Sigmoid colon (tissue), 7 donors: ENCODE data around the gene TANGO6. TPM values are rescaled to one million over a fixed set of nuclear protein-coding genes. Genes with fewer than 3 reads are reported as not detected.

ENCODE experiments used
- DNase-seq: peaks from one replicate; pipeline ENCODE4 v3.0.0-alpha.2; 2019
- H3K27ac ChIP-seq, 4 donors: fragments of 200-600 bp; sonication (generic); one replicate each; pipeline ENCODE4 v1.5.1; 2016 to 2019; ENCODE audit warnings: mild to moderate bottlenecking in 1 of 4
- H3K27me3 ChIP-seq, 3 donors: fragments of 200-600 bp; sonication (generic); one replicate each; pipeline ENCODE4 v1.5.1; 2019; ENCODE audit warnings: mild to moderate bottlenecking in 1 of 3
- H3K36me3 ChIP-seq, 4 donors: fragments of 200-600 bp; sonication (generic); one replicate each; pipeline ENCODE4 v1.5.1; 2016 to 2019
- H3K4me1 ChIP-seq, 4 donors: fragments of 200-600 bp; sonication (generic); one replicate each; pipeline ENCODE4 v1.5.1; 2017 to 2019
- H3K4me3 ChIP-seq, 4 donors: fragments of 200-600 bp; sonication (generic); one replicate each; pipeline ENCODE4 v1.5.1; 2017 to 2019; ENCODE audit warnings: mild to moderate bottlenecking in 2 of 4, moderate library complexity in 1 of 4
- H3K9me3 ChIP-seq, 4 donors: fragments of 200-600 bp in 3 of 4; sonication (generic) in 3 of 4; one replicate each; pipeline versions ENCODE4 v1.5.1 to v1.6.1; 2013 to 2019
- EP300 ChIP-seq, 4 donors: sonication (generic); formaldehyde crosslinking; IDR thresholded peaks; one replicate each; pipeline ENCODE4 v1.6.1; 2017; ENCODE audit warnings: antibody characterized with exemption in 4 of 4
- POLR2A ChIP-seq, 2 donors: fragments of 450-650 bp; IDR thresholded peaks; one replicate each; pipeline ENCODE4 v1.6.1; 2016; ENCODE audit warnings: antibody characterized with exemption in 2 of 2, mild to moderate bottlenecking in 2 of 2, moderate library complexity in 2 of 2
- POLR2AphosphoS5 ChIP-seq, 4 donors: sonication (generic); formaldehyde crosslinking; IDR thresholded peaks; one replicate each; pipeline ENCODE4 v1.6.1; 2017; ENCODE audit warnings: antibody characterized with exemption in 4 of 4
- WGBS, 2 donors: extraction: QIAGEN DNeasy Blood & Tissue Kit; methylation state at CpG; one replicate each; pipeline ENCODE4 v1.1.7; 2013; 5-methylcytosine and 5-hydroxymethylcytosine counted together
- intact Hi-C: fragments of 100-400 bp; cut with DNase I; formaldehyde crosslinking; loops from one replicate; pipeline ENCODE4 v1.15.1; 2023
- polyA plus RNA-seq, 3 donors: library from polyadenylated mRNA; stranded (reverse); fragments of 200-250 nt; gene quantifications; one replicate each; pipeline ENCODE4 v1.2.3, GENCODE V29; 2013
- total RNA-seq, 4 donors: library from RNA; depleted of rRNA; stranded (reverse); fragments of >200 nt; gene quantifications; one replicate each; pipeline ENCODE4 v1.1.0, GENCODE V29; 2016
- TF ChIP-seq, protein P1 (sequence below), 4 experiments: fragments of 450-650 bp in 3 of 4; fragments of 200-600 bp in 1 of 4; IDR thresholded peaks; one replicate each; pipeline ENCODE4 v1.5.1; 2016 to 2019; ENCODE audit warnings: antibody characterized with exemption in 4 of 4, mild to moderate bottlenecking in 3 of 4, moderate library complexity in 2 of 4
- donor health status: healthy with polysubstance abuse.
- donor health status: Bipolar disorder and iron deficiency.
- donor health status: healthy.

The TANGO6 gene
- total and polyA plus RNA-seq, 7 donors: 0.92 to 23.5 (median 16.0) TPM

GRCh38 chr16:69013991-69014390 lies 170.7 kb downstream of the TANGO6 start:
- H3K27me3 ChIP-seq: no peaks in the 10 kb centered on the region
- no peak for DNase-seq
- intact Hi-C loops: no loop called here
- no peaks in the 10 kb centered on the region for H3K9me3 ChIP-seq
- H3K4me3 ChIP-seq: no peak overlapping the region
- H3K27ac ChIP-seq: no peak overlapping the region
- TF ChIP-seq POLR2A (IDR thresholded peaks at IDR 0.05) (no peak), EP300 (IDR thresholded peaks at IDR 0.05) (no peak), POLR2AphosphoS5 (IDR thresholded peaks at IDR 0.05) (no peak)
- TF ChIP-seq, protein P1, sequence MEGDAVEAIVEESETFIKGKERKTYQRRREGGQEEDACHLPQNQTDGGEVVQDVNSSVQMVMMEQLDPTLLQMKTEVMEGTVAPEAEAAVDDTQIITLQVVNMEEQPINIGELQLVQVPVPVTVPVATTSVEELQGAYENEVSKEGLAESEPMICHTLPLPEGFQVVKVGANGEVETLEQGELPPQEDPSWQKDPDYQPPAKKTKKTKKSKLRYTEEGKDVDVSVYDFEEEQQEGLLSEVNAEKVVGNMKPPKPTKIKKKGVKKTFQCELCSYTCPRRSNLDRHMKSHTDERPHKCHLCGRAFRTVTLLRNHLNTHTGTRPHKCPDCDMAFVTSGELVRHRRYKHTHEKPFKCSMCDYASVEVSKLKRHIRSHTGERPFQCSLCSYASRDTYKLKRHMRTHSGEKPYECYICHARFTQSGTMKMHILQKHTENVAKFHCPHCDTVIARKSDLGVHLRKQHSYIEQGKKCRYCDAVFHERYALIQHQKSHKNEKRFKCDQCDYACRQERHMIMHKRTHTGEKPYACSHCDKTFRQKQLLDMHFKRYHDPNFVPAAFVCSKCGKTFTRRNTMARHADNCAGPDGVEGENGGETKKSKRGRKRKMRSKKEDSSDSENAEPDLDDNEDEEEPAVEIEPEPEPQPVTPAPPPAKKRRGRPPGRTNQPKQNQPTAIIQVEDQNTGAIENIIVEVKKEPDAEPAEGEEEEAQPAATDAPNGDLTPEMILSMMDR (IDR thresholded peaks at IDR 0.05): no peak
- H3K36me3 ChIP-seq: peaks cover 0 to 9% (median 0%) of the 10 kb centered on the region in 4 donors
- H3K4me1 ChIP-seq: no peaks in the 10 kb centered on the region

- no peaks in the 10 kb centered on the region for H3K4me1 ChIP-seq
- H3K4me3 ChIP-seq: no peak overlapping the region
- TF ChIP-seq POLR2AphosphoS5 (IDR thresholded peaks at IDR 0.05) (no peak), POLR2A (IDR thresholded peaks at IDR 0.05) (no peak), EP300 (IDR thresholded peaks at IDR 0.05) (no peak)
- TF ChIP-seq, protein P1 (IDR thresholded peaks at IDR 0.05): no peak
- H3K27me3 ChIP-seq: no peaks in the 10 kb centered on the region
- peaks cover 0 to 9% (median 0%) of the 10 kb centered on the region in 4 donors for H3K36me3 ChIP-seq
- no peak overlapping the region for H3K27ac ChIP-seq
- H3K9me3 ChIP-seq: no peaks in the 10 kb centered on the region
- intact Hi-C loops: no loop called here
- no peak for DNase-seq
Observed at GRCh38 chr16:69014811-69015210, 171.5 kb downstream of the TANGO6 start.

DNA sequence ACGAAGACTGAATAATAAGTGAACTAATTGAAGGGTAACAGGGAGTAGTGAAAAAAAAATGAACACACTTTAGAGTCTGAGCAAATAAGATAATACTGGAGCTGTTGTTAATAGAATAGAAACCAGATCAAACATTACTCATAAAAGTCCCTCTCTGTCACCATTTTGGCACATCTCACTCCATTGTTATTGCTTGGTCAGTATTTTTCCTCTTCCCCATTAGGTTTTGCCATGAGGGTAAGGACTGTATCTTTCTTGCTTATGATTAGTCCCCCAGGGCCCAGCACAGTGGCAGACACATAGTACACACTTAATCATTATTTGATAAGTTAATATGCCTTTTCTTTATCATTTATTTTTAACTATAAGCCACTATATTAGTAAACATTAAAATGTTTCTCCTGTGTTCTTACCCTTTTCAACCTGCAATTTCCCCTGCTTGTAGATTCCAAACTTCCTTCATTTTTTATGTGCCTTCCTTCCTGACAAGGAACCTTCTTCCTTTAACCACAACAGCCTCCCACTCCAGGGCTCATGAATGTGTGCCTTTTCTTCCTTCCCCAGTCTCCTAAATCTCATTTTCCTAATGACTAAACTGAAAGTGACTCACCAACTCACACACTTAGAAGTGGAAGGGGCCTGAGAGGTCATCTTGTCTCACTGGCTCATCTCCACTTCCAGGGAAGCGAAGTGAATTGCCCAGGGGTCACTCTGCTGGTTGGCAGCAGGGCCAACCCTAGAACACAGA lies 173.9 kb downstream of the TANGO6 start:
- no peaks in the 10 kb centered on the region for H3K36me3 ChIP-seq
- 81 to 92% methylated on average over 2 of the region's 2 CpGs for WGBS, 2 donors
- H3K9me3 ChIP-seq: no peaks in the 10 kb centered on the region
- H3K27ac ChIP-seq: peak overlapping the region in 1 of 4 donors; percentile 10
- intact Hi-C loops: no loop called here
- TF ChIP-seq, protein P1 (IDR thresholded peaks at IDR 0.05): no peak
- TF ChIP-seq POLR2AphosphoS5 (IDR thresholded peaks at IDR 0.05): no peak
- TF ChIP-seq POLR2A (IDR thresholded peaks at IDR 0.05): no peak
- no peak for TF ChIP-seq EP300 (IDR thresholded peaks at IDR 0.05)
- H3K4me1 ChIP-seq: no peaks in the 10 kb centered on the region
- no peaks in the 10 kb centered on the region for H3K27me3 ChIP-seq
- H3K4me3 ChIP-seq: no peak overlapping the region
- no peak for DNase-seq

DNA sequence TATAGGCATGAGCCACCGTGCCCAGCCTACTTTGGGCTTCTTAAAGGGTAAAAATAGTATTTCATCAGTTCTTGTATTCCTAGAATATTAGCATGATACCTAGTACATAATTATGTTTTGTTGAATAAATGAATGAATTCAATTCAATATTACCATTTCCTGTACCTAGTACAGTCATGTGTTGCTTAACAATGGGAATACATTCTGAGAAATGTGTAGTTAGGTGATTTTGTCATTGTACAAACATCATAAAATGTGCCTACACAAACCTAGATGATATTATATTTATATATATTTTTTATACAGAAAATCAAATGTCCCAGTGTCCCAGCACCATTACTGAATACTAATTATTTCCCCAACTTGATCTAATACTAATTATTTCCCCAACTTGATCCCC lies 176.5 kb downstream of the TANGO6 start:
- WGBS, 2 donors: 89 to 96% methylated on average over 1 of the region's 1 CpG
- DNase-seq: no peak
- no peaks in the 10 kb centered on the region for H3K27me3 ChIP-seq
- no peaks in the 10 kb centered on the region for H3K4me1 ChIP-seq
- no peak overlapping the region for H3K4me3 ChIP-seq
- H3K9me3 ChIP-seq: no peaks in the 10 kb centered on the region
- intact Hi-C loops: no loop called here
- H3K27ac ChIP-seq: no peak overlapping the region
- peaks cover 0 to 8% (median 0%) of the 10 kb centered on the region in 4 donors for H3K36me3 ChIP-seq
- TF ChIP-seq, protein P1 (IDR thresholded peaks at IDR 0.05): no peak
- TF ChIP-seq POLR2AphosphoS5 (IDR thresholded peaks at IDR 0.05) (no peak), EP300 (IDR thresholded peaks at IDR 0.05) (no peak), POLR2A (IDR thresholded peaks at IDR 0.05) (no peak)

GRCh38 chr16:69029121-69029520 lies 185.8 kb downstream of the TANGO6 start:
- 95 to 98% methylated on average over 2 of the region's 2 CpGs for WGBS, 2 donors
- H3K4me3 ChIP-seq: no peak overlapping the region
- no peak for TF ChIP-seq POLR2A (IDR thresholded peaks at IDR 0.05)
- TF ChIP-seq EP300 (IDR thresholded peaks at IDR 0.05): no peak
- no peak for TF ChIP-seq POLR2AphosphoS5 (IDR thresholded peaks at IDR 0.05)
- TF ChIP-seq, protein P1 (IDR thresholded peaks at IDR 0.05): no peak
- H3K27me3 ChIP-seq: no peaks in the 10 kb centered on the region
- H3K36me3 ChIP-seq: peaks cover 0 to 4% (median 0%) of the 10 kb centered on the region in 4 donors
- no peak overlapping the region for H3K27ac ChIP-seq
- intact Hi-C loops: no loop called here
- H3K4me1 ChIP-seq: peaks cover 0 to 2% (median 0%) of the 10 kb centered on the region in 4 donors
- H3K9me3 ChIP-seq: no peaks in the 10 kb centered on the region
- DNase-seq: no peak
